Measurements from ENCODE around the gene NLRP12.

NLRP12 gene

GRCh38 chr19:53828531-53828930 lies 4.4 kb upstream of the NLRP12 start:
- TF ChIP-seq CTCF (IDR thresholded peaks at IDR 0.05; ENCODE audit: borderline replicate concordance, control extremely low read depth, extremely low read depth, insufficient read depth, missing control alignments): no peak
- no peak for DNase-seq (ENCODE audit: low spot score)
- in situ Hi-C loops (cut with MboI; ENCODE audit: low sequenced_read_pairs, unreplicated experiment): no loop called here

DNA sequence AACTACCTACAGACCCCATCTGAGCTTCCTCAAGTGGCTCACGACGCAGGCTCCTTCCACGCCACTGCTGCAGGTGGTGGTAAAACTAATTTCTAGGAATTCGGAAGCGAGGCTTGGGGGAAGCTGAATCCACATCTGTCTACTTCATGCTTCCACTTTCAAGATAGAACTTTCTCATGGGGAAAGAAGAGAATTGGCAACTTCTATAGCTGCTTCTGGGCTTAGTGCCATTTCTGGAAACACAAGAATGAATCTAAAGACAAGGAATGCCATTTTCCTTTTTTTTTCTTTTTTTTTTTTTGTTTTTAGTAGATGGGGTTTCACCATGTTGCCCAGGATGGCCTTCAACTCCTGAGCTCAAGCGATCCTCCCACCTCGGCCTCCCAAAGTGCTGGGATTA lies 2.8 kb upstream of the NLRP12 start:
- no peak for TF ChIP-seq CTCF (IDR thresholded peaks at IDR 0.05; ENCODE audit: borderline replicate concordance, control extremely low read depth, extremely low read depth, insufficient read depth, missing control alignments)
- in situ Hi-C loops (cut with MboI; ENCODE audit: low sequenced_read_pairs, unreplicated experiment): no loop called here
- DNase-seq (ENCODE audit: low spot score): no peak

GRCh38 chr19:53823380-53824120 lies 564 bp downstream of the NLRP12 start:
- no peak for DNase-seq (ENCODE audit: low spot score)
- TF ChIP-seq CTCF (IDR thresholded peaks at IDR 0.05; ENCODE audit: borderline replicate concordance, control extremely low read depth, extremely low read depth, insufficient read depth, missing control alignments): no peak
- in situ Hi-C loops (cut with MboI; ENCODE audit: low sequenced_read_pairs, unreplicated experiment): no loop called here

- TF ChIP-seq CTCF (IDR thresholded peaks at IDR 0.05; ENCODE audit: borderline replicate concordance, control extremely low read depth, extremely low read depth, insufficient read depth, missing control alignments): no peak
- in situ Hi-C loops (cut with MboI; ENCODE audit: low sequenced_read_pairs, unreplicated experiment): no loop called here
- no peak for DNase-seq (ENCODE audit: low spot score)
These were observed 4.3 kb downstream of the NLRP12 start for GRCh38 chr19:53819861-53820260.

GRCh38 chr19:53818756-53819155 lies 5.4 kb downstream of the NLRP12 start:
- no peak for DNase-seq (ENCODE audit: low spot score)
- in situ Hi-C loops (cut with MboI; ENCODE audit: low sequenced_read_pairs, unreplicated experiment): no loop called here

GRCh38 chr19:53813996-53814395 lies 10.1 kb downstream of the NLRP12 start:
- in situ Hi-C loops (cut with MboI; ENCODE audit: low sequenced_read_pairs, unreplicated experiment): no loop called here
- TF ChIP-seq CTCF (IDR thresholded peaks at IDR 0.05; ENCODE audit: borderline replicate concordance, control extremely low read depth, extremely low read depth, insufficient read depth, missing control alignments): no peak
- DNase-seq (ENCODE audit: low spot score): no peak

More at GRCh38 chr19:53818756-53819155, 5.4 kb downstream of the NLRP12 start:
- TF ChIP-seq CTCF (IDR thresholded peaks at IDR 0.05; ENCODE audit: borderline replicate concordance, control extremely low read depth, extremely low read depth, insufficient read depth, missing control alignments): no peak
